SK-N-SH treated with all-trans-retinoic acid at 6 μM for 48 hours (cell line): ENCODE measurements around the gene SNAPC3.

Experiments
- ARNTL ChIP-seq: fragments of 450-650 bp; formaldehyde crosslinking; IDR thresholded peaks from 2 replicates; pipeline ENCODE4 v1.5.0; 2020; ENCODE audit warnings: low read depth, mild to moderate bottlenecking, moderate library complexity, borderline replicate concordance
- BACH2 ChIP-seq: fragments of 250-450 bp; sonication (Bioruptor Pico); IDR thresholded peaks from 2 replicates; pipeline ENCODE4 v1.9.0; 2021; ENCODE audit warnings: mild to moderate bottlenecking, borderline replicate concordance
- PPARA ChIP-seq: fragments of 250-450 bp; sonication (Bioruptor Pico); IDR thresholded peaks from 2 replicates; pipeline ENCODE4 v1.5.0; 2020; ENCODE audit warnings: mild to moderate bottlenecking, borderline replicate concordance

DNA sequence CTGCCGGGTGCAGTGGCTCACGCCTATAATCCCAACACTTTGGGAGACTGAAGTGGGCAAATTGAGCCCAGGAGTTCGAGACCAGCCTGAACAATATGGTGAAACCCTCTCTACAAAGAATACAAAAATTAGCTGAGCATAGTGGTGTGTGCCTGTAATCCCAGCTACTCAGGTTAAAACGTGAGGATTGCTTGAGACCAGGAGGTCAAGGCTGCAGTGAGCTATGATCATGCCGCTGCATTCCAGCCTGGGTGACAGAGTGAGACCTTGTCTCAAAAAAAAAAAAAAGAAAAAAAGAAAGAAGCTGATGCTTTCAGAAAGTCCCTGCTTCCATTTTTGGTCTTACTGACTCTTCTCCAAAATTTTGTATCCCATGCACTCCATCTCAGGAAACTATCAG is 31.3 kb downstream of the SNAPC3 start:
- no peak for TF ChIP-seq PPARA (CRISPR knock-in tag)
- no peak for TF ChIP-seq BACH2 (CRISPR knock-in tag)
- no peak for TF ChIP-seq ARNTL (CRISPR knock-in tag)
